ENCODE data around the gene VIPR2. TPM values are rescaled to one million over a fixed set of nuclear protein-coding genes. Genes with fewer than 3 reads are reported as not detected.

Gene VIPR2
- total RNA-seq, 2 experiments from 2014 or later = 0.42 to 0.50 TPM

GRCh38 chr7:159145490-159145855 lies 806 bp upstream of the VIPR2 start:
- DNase-seq (no peak), ATAC-seq (no peak)
- intact Hi-C loops (cut with DNase I, micrococcal nuclease) = no loop called here
- Mint-ChIP-seq H3K27ac (no peak overlapping the region), H3K4me3 (peak overlapping the region; percentile 56), H3K9me3 (ENCODE audit: low read depth) (no peaks in the 10 kb centered on the region), H3K4me1 (peaks cover 4% of the 10 kb centered on the region), H3K27me3 (peaks cover 23% of the 10 kb centered on the region), H3K36me3 (ENCODE audit: low read depth) (no peaks in the 10 kb centered on the region)
- POLR2A ChIA-PET = no interaction called here
- CTCF ChIA-PET = no interaction called here

GRCh38 chr7:159143780-159144757 lies 598 bp downstream of the VIPR2 start:
- peaks cover 24% of the 10 kb centered on the region for H3K27me3 Mint-ChIP-seq

GRCh38 chr7:159142730-159143129 lies 1.9 kb downstream of the VIPR2 start:
- DNase-seq = no peak
- Mint-ChIP-seq H3K4me3 (peak overlapping the region; percentile 8), H3K4me1 (peaks cover 4% of the 10 kb centered on the region), H3K27me3 (peaks cover 30% of the 10 kb centered on the region), H3K36me3 (ENCODE audit: low read depth) (no peaks in the 10 kb centered on the region), H3K27ac (no peak overlapping the region), H3K9me3 (ENCODE audit: low read depth) (no peaks in the 10 kb centered on the region)
- no peak for ATAC-seq
- ChIA-PET CTCF (interaction anchor here (2.0 kb wide), 1 partner anchor 166 kb away, joined by 7 read pairs; no protein-coding TSS in a partner anchor), POLR2A (interaction anchor here (1.2 kb wide), 1 partner anchor 8 kb away, joined by 3 read pairs; no protein-coding TSS in a partner anchor)
- intact Hi-C loops (cut with DNase I, micrococcal nuclease) = no loop called here

More at GRCh38 chr7:159143780-159144757, 598 bp downstream of the VIPR2 start:
- Mint-ChIP-seq H3K27ac (no peak overlapping the region), H3K9me3 (ENCODE audit: low read depth) (no peaks in the 10 kb centered on the region), H3K4me1 (peaks cover 4% of the 10 kb centered on the region), H3K36me3 (ENCODE audit: low read depth) (no peaks in the 10 kb centered on the region), H3K4me3 (peak overlapping the region; percentile 65)
- intact Hi-C loops (cut with DNase I, micrococcal nuclease) = no loop called here
- DNase-seq (peak; percentile 65), ATAC-seq (peak; percentile 57)
- ChIA-PET POLR2A (no interaction called here), CTCF (interaction anchor here (0.8 to 2.0 kb wide), 3 partner anchors 53 to 530 kb away, joined by 3 to 7 read pairs (median 3); no protein-coding TSS in a partner anchor)

DNA sequence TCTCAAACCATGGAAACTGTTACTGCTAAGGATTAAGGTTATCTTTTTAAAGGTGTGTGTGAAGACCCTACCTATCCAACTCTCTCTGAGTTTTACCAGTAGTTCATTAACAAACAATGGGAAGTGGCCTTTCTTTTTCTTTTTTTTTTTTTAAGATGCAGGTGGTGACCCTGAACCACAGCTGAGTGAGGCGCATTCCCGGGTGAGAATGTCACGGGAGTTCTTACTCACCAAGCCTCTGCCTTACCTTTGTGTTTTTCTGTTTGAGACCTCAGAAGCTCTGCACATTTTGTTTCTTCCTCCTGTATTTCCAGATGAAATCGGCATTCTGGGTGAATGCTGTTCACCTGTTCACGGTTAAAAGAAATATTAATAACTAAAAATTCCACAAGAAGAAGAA lies 2.5 kb downstream of the VIPR2 start:
- Mint-ChIP-seq H3K4me3 (no peak overlapping the region), H3K27me3 (peaks cover 30% of the 10 kb centered on the region), H3K4me1 (peaks cover 4% of the 10 kb centered on the region), H3K9me3 (ENCODE audit: low read depth) (no peaks in the 10 kb centered on the region), H3K36me3 (ENCODE audit: low read depth) (no peaks in the 10 kb centered on the region), H3K27ac (no peak overlapping the region)
- no peak for ATAC-seq
- POLR2A ChIA-PET = interaction anchor here (1.2 kb wide), 1 partner anchor 9 kb away, joined by 3 read pairs; no protein-coding TSS in a partner anchor
- CTCF ChIA-PET = no interaction called here
- intact Hi-C loops (cut with DNase I, micrococcal nuclease) = no loop called here
- no peak for DNase-seq

DNA sequence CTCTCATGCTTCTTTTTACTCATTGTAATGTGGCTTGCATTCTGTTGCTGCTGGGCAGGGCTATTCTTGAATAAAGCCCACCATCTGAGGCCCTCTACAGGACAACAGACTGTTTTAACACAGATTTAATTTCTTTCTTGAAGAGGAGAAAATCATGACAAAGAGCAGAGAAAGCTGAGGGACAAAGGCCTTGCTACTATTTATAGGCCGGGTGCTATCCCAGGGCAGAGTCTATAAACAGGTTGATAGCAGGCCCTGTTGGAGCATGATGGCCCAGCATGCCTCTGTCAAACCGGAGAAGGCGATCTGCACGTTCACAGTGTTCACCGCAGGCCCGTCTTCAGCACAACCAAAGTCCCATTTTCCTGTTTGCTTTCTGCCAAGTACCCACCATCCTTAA lies 3.0 kb downstream of the VIPR2 start:
- DNase-seq = no peak
- intact Hi-C loops (cut with DNase I, micrococcal nuclease) = no loop called here
- H3K9me3 Mint-ChIP-seq (ENCODE audit: low read depth) = no peaks in the 10 kb centered on the region
- CTCF ChIA-PET = no interaction called here
- peaks cover 4% of the 10 kb centered on the region for H3K4me1 Mint-ChIP-seq
- ATAC-seq = no peak
- POLR2A ChIA-PET = interaction anchor here (1.2 kb wide), 1 partner anchor 9 kb away, joined by 3 read pairs; no protein-coding TSS in a partner anchor
- no peaks in the 10 kb centered on the region for H3K36me3 Mint-ChIP-seq (ENCODE audit: low read depth)
- no peak overlapping the region for H3K4me3 Mint-ChIP-seq
- H3K27ac Mint-ChIP-seq = no peak overlapping the region
- peaks cover 30% of the 10 kb centered on the region for H3K27me3 Mint-ChIP-seq

DNA sequence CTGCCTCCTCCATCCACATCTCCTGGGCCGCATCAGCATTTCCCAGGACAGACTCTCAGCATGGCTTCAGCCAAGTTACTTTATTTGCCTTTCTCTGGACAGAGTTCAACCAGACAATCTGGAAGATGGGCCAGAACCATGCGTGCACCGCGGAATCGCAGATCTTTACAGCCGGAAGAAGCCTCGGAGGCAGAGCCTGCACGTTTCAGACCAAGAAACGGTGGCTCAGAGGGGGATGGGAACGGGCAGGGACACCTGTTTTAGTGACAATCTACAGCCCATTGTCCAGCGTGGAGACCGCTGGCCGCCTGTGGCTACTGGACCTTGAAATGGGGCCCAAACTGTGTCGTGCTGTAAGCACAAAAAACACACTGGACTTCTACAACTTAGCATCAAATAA lies 3.5 kb downstream of the VIPR2 start:
- intact Hi-C loops (cut with DNase I, micrococcal nuclease) = no loop called here
- no peak overlapping the region for H3K27ac Mint-ChIP-seq
- peaks cover 30% of the 10 kb centered on the region for H3K27me3 Mint-ChIP-seq
- no peak for ATAC-seq
- H3K9me3 Mint-ChIP-seq (ENCODE audit: low read depth) = no peaks in the 10 kb centered on the region
- no peak overlapping the region for H3K4me3 Mint-ChIP-seq
- no peak for DNase-seq
- POLR2A ChIA-PET = no interaction called here
- peaks cover 4% of the 10 kb centered on the region for H3K4me1 Mint-ChIP-seq
- CTCF ChIA-PET = no interaction called here
- H3K36me3 Mint-ChIP-seq (ENCODE audit: low read depth) = no peaks in the 10 kb centered on the region

- Mint-ChIP-seq H3K4me1 (peaks cover 4% of the 10 kb centered on the region), H3K27ac (no peak overlapping the region), H3K9me3 (ENCODE audit: low read depth) (no peaks in the 10 kb centered on the region), H3K4me3 (no peak overlapping the region), H3K36me3 (ENCODE audit: low read depth) (no peaks in the 10 kb centered on the region), H3K27me3 (peaks cover 29% of the 10 kb centered on the region)
- POLR2A ChIA-PET = no interaction called here
- intact Hi-C loops (cut with DNase I, micrococcal nuclease) = no loop called here
- ATAC-seq (no peak), DNase-seq (no peak)
- CTCF ChIA-PET = no interaction called here
Measured at GRCh38 chr7:159140170-159140910, 4.3 kb downstream of the VIPR2 start.

- Mint-ChIP-seq H3K27ac (no peak overlapping the region), H3K27me3 (peaks cover 27% of the 10 kb centered on the region), H3K4me3 (no peak overlapping the region), H3K9me3 (ENCODE audit: low read depth) (no peaks in the 10 kb centered on the region), H3K36me3 (ENCODE audit: low read depth) (no peaks in the 10 kb centered on the region), H3K4me1 (peaks cover 4% of the 10 kb centered on the region)
- intact Hi-C loops (cut with DNase I, micrococcal nuclease) = no loop called here
- ATAC-seq (no peak), DNase-seq (no peak)
- ChIA-PET CTCF (no interaction called here), POLR2A (no interaction called here)
Measured at GRCh38 chr7:159139639-159140038, 5.0 kb downstream of the VIPR2 start.

DNA sequence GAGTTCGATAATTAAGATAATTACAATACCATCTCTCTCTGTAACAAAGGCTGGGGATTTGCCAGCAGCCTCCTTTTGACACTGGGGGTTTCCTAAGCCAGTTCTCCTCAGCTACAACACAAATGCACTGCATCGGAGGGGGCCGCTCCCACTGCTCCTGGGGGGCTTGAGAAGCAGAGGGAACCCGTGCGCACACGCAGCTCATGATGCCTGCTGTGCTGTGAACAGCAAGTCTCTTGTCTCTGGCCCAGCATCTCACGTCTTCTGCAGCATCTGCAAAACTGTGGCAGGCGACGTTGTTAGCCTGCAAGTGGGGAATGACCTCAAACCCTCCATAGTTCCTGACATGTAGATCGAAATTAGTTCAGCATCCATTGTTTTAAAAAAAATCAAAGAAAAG lies 5.5 kb downstream of the VIPR2 start:
- POLR2A ChIA-PET = no interaction called here
- H3K27me3 Mint-ChIP-seq = peaks cover 27% of the 10 kb centered on the region
- H3K9me3 Mint-ChIP-seq (ENCODE audit: low read depth) = no peaks in the 10 kb centered on the region
- peaks cover 4% of the 10 kb centered on the region for H3K4me1 Mint-ChIP-seq
- intact Hi-C loops (cut with DNase I, micrococcal nuclease) = no loop called here
- no peak overlapping the region for H3K27ac Mint-ChIP-seq
- H3K36me3 Mint-ChIP-seq (ENCODE audit: low read depth) = no peaks in the 10 kb centered on the region
- DNase-seq = no peak
- ATAC-seq = no peak
- H3K4me3 Mint-ChIP-seq = no peak overlapping the region
- CTCF ChIA-PET = no interaction called here

DNA sequence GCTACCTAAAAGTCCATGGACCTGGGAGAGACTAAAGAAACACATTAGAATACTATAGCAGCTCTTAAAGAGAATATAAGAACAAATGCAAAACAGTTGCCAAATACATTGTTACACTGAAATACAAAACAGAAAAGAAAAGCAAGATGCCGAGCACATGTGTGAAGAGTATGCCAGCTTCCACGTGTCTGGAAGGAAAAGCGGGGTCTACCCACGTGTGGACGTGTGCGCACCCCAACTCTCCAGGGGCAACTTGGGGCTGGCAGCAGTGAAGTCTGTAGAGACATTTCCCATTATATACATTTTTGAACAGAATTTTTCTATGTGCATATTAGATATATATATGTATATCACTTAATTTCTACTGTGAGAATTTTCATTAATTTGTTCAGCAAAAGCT lies 6.2 kb downstream of the VIPR2 start:
- ChIA-PET POLR2A (no interaction called here), CTCF (no interaction called here)
- H3K4me1 Mint-ChIP-seq = no peaks in the 10 kb centered on the region
- no peak for ATAC-seq
- no peaks in the 10 kb centered on the region for H3K9me3 Mint-ChIP-seq (ENCODE audit: low read depth)
- no peak overlapping the region for H3K4me3 Mint-ChIP-seq
- intact Hi-C loops (cut with DNase I, micrococcal nuclease) = no loop called here
- H3K36me3 Mint-ChIP-seq (ENCODE audit: low read depth) = no peaks in the 10 kb centered on the region
- peaks cover 22% of the 10 kb centered on the region for H3K27me3 Mint-ChIP-seq
- no peak for DNase-seq
- no peak overlapping the region for H3K27ac Mint-ChIP-seq

DNA sequence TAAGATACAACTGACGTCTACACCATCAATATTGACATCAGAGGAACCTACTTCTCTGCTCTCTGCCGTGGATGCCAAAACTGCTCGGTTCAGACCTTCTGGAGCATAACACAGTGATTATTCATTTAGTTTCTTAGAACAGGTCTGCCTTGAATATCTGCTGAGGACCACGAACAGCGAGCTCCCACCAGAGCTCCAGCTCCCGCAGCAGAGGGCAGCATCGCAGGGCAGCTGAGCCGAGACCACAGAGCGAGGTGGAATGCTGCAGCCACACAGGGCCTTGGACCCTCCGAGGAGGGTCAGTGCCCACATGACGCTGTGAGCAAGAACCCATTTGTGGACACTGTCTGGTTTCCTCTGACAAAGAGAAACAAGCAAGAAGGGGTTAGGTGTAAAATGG lies 6.8 kb downstream of the VIPR2 start:
- Mint-ChIP-seq H3K9me3 (ENCODE audit: low read depth) (no peaks in the 10 kb centered on the region), H3K4me1 (no peaks in the 10 kb centered on the region), H3K27me3 (peaks cover 18% of the 10 kb centered on the region), H3K27ac (no peak overlapping the region), H3K4me3 (no peak overlapping the region), H3K36me3 (ENCODE audit: low read depth) (no peaks in the 10 kb centered on the region)
- no peak for ATAC-seq
- DNase-seq = no peak
- intact Hi-C loops (cut with DNase I, micrococcal nuclease) = no loop called here
- ChIA-PET POLR2A (no interaction called here), CTCF (no interaction called here)

GRCh38 chr7:159136846-159137245 lies 7.8 kb downstream of the VIPR2 start:
- no peak for ATAC-seq
- Mint-ChIP-seq H3K4me1 (no peaks in the 10 kb centered on the region), H3K27me3 (peaks cover 12% of the 10 kb centered on the region), H3K4me3 (no peak overlapping the region), H3K36me3 (ENCODE audit: low read depth) (no peaks in the 10 kb centered on the region), H3K9me3 (ENCODE audit: low read depth) (no peaks in the 10 kb centered on the region), H3K27ac (no peak overlapping the region)
- intact Hi-C loops (cut with DNase I, micrococcal nuclease) = no loop called here
- CTCF ChIA-PET = no interaction called here
- POLR2A ChIA-PET = no interaction called here
- DNase-seq = no peak

All from activated CD4-positive, alpha-beta T cell treated with anti-CD3 and anti-CD28 coated beads for 36 hours (primary cell).